Stimulated activated CD8-positive, alpha-beta memory T cell treated with anti-CD3 and anti-CD28 coated beads, Interleukin-2, amount 100 ng/mL, for 48 hours (primary cell): Measurements from ENCODE around the gene CELF2.

Experiments
- DNase-seq, 2 donors: peaks; one replicate each; pipeline ENCODE4 v3.0.0-alpha.2; 2020; ENCODE audit warnings: low read depth in 2 of 2

Gene CELF2

DNA sequence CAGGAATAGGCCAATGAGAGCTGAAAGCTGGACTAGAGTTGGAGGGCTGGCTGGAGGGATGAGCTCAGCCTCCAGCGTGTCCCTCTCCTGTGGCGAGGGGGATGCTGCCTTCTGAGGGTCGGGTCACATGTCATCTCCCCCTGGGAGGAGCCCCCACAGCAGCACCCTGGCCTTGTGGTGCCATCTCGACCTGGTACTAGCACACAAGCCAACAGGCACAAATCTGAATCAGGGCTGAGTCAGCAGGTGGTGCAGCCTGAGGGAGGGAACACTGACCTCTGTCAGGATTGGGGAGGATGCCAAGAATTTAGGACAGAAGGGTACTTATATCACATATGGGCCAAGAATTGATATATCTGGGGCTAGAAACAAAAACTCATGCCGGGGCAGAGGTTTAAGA is 280.4 kb downstream of the CELF2 start:
- DNase-seq = no peak

DNA sequence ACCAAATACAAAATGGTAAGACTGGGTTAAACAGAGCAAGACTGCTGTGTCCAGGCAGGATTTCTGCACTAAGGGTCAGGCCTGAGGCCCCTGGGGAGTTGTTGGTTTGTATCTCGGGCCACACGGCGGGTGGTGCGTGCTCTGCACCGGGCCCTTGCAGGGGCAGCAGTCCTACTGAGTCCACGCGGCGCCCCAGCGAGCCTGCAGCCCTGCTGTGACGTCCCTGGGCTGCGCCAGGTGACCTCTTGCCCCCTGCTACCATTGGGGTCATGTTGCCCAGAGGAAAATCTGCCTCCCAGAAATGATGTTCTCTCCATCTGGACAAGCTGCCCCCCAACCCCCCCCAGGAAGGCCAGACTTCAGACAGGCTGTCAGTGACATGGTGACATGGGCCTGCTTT is 281.5 kb downstream of the CELF2 start:
- no peak for DNase-seq

DNA sequence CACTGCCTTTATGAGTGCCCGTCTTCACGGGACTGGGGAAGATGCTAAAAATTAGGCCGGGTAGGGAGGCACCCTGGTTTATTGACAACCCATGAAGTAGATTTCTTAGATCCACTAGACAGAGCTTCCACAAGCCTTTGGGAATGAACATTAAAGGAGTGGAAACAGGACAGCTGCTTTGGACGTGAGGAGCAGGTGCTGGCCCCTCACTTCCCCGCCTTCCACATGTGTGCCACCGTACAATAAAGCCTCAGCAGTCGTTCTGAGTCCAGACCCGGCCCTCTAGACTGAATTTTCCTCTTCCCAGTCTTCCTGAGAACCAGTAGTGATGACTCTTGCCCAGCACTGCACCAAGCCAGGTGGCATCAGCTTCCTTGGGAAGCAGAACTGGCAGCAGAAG is 282.4 kb downstream of the CELF2 start:
- DNase-seq = no peak

DNA sequence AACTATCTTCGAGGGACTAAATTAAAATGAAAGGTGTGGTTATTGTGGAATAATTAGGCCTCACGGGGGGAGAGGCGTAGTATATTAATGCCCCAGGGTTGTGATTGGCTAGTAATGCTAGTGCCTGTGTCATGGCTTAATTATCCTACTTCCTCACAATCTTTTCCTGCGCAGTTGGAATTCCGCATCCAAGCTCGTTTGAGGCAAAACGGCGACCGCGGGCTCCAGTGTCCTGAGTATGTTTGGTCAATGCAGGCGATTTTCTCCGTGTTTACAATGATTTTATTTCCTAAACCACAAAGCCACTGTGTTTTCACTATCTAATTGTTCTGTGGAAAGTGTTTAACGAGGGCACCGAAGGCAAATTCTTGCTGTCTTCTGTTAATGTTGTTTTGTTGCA is 282.9 kb downstream of the CELF2 start:
- DNase-seq = no peak

DNA sequence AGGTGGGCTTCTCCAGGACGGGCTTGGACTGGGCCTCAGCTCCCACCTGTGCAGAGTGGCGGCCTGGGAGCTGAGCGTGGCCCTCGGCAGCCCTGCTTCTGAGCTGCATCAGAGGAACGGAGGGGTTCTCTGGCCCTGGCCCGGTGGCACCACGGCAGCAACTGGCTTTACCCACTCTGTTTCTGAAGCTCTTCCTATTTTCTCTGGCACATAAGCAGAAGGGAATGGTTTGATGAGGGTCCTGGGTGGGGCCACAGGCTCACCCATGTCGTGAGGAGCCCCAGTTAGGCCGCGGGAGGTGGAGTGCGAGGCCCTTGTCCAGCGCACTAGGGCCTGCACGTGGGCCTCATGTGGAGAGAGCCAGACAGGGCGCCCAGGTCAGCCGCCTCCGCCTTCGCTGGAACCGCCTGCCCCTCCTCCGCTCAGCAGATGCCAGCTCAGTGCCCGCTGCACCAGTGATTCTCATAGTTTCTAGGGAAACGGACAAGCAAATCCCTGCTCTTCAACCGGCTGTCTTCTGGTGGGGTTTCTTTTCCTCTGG is 284.0 kb downstream of the CELF2 start:
- no peak for DNase-seq

DNA sequence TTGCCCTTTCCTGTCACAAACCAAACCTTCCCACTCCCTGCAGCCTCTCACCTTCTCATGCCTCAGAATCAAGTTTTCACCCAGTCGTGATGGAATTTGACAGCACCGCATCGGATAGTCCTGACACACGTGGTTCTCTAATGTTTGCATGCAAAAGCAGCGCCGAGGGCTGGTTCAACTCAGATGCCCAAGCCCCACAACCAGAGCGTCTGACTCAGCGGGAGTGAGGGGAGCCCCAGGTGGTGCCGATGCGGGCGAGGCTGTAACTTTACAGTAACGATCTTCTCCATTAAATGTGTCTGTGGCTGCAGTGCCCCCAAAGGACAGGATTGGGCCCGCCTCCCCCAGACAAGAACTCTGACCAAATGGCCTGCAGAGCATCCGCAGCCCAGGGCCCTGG is 284.5 kb downstream of the CELF2 start:
- DNase-seq = no peak

DNA sequence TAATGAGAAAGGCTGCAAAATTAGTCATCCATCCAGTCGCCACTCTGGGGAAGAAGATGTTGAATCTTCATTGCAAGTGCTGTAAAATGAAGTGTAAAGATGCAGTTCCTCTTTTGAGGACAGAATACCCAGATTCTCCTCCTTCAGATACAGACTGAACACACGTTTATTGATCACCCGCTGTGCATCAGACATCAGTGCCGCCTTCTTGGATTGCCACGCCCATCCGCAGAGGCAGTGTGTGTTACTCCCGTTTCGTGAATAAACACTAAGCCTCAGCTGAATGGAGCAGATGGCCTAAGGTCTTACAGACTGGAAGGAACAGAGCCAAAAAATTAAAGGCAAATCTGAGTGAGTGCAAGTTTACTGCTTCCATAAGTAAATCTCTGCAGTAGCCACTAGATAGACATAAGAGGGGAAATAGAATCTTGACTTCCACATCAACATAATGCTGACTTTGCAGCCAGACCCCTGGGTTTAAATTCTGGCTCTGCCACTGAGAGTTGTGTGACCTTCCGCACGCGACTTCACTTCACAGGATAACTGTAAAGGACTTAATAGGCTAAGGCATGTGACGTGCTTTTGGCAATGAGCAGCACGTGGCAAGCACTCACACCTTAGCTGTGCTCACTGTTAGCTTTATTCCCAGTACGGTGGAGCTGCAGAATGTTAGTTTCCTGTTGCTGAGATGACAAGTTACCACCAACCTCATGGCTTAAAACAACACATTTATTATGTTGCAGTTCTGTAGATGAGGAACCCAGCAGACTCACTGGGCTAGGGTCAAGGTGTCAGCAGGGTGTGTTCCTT is 285.9 kb downstream of the CELF2 start:
- DNase-seq = no peak

DNA sequence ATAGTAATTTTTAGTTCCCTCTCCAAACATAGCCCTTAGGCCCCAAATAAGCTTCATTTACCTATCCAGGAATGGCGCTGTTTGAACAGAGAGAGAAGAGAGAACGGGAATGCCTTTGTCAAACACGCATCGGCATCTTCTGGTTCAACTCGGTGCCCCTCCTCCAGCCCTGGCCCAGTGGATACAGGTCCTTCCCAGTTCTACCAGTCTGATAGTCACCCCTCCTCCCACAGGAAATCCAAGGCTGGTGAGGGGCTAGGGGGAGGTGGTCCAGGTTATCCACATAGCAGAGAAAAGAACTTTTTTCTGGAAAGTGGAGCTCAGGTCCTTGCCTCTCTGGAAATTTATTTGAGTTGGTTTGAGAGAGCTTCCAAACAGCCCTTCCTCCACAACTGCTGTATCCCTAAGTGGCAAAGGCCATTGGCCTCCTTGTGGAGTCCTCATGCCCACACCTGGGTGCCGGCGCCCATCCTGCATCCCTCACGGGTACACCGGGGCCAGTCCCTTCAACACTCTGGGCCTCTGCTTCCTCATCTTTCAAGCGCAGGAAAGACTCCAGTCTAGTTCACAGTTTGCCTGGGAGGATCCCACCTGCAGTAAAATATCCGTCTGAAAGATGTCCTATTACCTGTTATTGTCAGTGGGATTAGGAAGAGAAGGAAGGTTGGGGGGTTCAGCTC is 287.4 kb downstream of the CELF2 start:
- DNase-seq = no peak

DNA sequence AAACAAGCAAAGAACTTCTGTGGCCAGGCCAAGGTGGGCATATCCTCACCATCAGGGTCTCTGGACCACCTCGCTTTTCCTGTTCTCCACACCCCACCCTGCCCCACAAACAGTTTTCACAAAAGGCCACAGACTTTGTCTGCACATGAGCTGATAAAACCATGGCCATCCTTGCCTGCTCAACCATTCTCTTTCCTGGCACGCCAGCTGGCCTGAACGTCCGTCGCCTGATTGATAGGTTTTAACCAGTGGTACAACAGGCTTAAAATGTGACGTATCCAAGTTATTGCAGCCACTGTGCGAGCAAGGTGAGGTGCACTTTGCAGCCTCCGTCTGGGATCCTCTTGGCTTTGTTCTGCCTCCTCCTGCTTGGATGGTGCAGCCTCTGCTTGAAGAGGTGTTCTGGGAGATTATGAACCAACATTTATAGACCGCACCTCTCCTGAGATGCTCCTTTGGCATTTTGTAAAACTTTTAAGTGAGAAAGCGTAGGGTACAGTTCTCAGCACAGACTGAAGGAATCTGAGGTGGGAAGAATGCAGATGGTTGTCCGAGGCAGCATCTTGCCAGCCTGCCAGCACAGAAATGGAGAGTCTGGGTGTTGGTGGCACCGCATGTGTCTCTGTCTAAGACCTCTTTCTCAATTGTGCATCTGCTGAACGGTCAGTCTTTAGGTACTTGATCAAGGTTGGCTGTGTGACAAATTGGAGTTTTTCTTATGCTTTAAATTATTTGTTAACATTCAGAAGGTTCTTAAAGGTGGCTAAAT is 288.3 kb downstream of the CELF2 start:
- DNase-seq = no peak

DNA sequence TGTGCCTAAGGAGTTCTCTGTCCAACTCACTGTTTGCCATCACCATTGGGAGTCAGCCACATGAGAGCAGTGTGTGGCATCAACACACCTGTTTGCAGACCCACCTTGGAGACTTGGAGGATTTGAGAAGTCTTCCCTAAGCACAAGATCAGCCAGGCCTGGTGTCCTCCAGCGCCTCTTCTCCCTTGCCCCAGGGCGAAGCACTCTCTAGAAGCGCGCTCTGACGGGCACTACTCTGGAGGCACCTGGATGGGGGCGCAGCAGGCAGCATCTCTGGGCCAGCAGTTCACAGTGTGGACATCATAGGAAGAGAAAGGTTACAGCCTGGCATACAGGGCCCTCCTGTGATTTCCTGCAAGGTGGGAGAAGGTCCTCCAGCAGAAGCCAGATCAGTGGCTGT is 289.3 kb downstream of the CELF2 start:
- no peak for DNase-seq

DNA sequence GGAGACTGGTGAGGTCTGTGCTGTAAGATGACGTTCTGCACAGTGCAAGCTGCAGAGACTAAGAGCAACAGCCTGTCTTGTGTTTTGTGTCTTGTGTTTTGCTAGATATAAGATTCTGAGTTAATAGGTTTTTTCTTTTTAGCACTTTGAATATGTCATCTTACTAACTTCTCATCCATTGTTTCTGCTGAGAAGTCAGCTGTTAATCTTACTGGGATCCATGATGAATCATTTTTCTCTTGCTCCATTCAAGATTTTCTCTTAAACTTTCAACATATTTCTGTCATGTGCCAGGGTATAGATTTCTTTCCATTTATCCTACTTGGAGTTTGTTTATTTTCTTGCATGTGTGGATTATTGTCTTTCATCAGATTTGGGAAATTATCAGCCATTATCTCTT is 290.3 kb downstream of the CELF2 start:
- DNase-seq = no peak

DNA sequence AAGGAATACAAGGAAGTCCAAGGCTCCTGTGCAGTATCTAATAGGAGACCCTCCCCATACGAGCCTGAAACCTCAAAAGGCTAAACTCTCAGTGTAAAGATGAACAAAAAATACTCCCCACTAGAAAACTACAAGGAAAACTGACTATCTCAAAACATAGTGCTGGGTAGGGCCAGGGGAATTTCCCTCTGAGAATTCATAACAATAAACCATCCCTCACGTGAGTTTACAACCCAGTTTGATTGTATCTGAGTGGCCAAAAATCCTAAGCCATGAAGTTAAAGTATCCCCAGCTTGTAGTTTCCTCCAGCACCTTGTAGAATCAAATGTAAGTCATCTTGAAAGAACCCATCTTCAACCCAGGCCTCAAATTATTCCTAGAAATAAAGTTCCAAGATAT is 293.4 kb downstream of the CELF2 start:
- DNase-seq = no peak

DNA sequence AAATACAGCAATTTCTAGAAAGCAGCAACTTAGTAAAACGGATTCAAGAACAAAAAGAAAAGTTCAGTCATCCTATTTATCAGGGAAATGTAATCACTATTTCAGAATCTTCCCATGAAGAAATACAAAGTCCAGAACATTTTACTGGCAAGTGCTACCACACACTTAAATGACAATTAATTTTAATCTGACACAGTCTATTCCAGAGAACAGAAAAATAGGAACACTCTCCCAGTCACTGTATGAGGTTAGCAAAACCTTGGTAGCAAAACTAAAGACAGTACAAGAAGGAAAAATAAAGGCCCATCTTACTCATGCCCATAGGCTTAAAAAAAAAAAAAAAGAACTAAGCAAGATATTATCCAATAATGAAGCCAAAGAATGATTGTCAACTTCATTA is 295.8 kb downstream of the CELF2 start:
- no peak for DNase-seq

DNA sequence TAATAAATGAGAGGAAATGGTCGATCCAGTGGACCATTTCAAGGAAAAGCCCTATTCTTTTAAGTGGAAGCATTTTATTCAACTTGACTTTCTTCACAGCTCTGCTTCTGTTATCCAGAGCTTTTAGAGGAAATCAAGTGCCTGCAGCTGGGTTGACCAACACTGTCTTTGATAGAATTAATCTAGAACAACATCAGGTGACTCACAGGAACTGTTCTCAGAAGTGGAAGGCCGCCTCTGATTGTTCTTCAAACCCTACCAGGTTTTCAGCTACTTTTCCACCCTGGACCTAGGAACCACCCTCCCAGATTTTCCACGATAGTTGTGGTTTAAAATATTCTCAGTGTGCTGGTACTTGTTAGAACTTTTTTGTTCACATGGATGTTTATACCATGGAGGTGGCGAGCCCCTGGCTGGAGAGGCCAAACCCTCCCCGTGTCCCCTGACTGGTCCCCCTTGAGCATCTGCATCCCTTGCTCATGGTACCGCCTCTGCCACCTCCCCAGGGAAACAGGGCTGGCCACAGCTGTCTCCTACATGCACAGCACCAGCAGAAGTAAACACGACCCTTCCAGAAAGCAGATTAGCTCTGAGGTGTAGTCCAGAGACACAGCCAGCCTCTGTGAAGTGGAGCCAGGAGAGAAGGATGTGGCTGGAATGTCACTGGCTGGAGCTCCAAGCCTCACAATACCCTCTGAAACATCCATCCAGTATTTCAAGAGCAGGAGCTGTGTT is 300.4 kb downstream of the CELF2 start:
- DNase-seq = no peak

DNA sequence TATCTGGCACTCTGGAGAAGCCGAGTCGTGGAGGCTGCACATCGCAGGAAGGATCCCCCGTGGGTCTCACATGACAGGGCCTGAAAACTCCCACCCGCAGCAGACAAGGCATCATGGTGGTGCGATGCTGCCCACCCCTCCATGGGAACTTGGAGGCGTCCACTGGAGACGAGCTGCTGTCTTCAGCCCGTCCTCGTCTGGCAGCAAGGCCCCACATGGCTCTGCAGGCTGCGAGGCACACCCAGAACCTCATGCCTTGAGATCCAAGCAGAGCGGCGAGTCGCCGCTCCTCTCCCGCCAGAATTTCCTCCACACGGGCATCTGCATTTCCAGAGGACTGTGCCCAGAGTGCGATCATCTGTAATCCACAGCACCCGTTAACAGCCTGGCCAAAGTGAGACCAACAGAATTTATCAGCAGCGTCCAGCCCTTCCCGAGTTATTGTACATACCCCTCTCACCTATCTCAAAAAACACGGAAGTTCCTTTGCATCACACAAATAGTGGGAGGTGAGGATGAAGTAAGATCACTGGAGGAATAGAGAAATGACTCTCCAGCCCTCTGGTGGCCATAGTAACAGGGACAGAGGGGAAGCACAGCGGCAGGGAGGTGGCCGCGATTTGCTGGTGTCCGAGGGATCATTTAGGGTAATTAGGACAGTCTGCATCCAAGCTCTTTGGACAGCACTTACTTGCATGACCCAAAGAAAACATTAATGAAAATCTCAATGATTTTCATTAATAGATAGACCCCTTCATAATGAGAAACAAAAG is 301.3 kb downstream of the CELF2 start:
- DNase-seq = no peak

DNA sequence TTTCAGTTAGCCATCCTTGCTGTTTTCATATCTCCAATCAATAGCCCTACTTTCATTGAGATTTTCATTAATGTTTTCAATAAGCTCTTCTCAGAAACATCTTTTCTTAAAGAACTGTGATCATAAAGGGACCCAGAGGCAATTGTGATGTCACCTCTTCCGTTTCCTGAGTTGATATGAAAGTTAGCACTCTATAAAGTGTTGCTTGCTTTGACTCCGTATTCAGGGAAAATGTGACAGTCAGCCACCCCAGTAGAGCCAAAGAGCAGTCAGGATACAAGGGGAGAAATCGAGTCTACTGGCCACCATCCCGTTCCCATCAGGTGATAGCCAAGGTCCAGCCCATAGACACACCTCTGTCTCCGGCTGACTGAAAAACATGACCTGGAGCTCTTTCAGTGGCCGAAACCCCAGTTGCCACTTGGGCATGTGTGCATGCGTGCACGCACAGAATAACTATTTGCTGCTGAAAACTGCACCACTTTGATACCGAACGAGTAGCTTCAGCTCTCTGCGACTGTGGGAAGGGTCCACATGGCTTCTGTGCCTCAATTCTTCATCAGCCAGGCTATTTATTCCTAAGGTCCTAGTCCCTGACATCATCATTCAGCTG is 302.4 kb downstream of the CELF2 start:
- DNase-seq = no peak

DNA sequence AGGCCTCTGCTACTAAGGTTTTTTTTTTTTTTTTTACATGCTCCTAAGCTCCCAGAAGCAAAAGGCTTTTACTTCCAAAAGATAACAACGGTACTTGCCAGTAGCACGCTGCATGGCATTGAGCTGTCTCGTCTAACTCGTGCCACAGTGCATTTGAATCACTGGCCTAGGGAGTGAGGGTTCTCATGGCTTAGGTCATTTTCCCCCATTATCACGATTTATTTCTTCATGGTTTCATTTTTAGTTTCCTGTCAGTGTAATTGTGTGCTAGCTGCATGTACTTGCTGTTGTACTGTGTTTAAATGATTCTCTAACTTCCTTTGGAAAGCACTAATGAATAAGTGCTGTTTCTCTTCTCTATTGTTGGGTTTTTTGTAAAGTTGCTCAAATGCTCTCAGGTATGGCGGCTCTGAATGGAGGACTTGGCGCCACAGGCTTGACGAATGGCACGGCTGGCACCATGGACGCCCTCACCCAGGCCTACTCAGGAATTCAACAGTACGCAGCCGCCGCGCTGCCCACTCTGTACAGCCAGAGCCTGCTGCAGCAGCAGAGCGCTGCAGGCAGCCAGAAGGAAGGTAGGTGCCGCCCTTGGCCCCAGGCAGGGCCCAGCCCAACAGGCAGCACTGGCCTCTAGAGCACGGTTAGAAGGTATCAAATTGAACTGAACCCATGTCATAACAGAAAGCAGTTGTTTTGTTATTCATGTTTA is 303.3 kb downstream of the CELF2 start:
- no peak for DNase-seq

DNA sequence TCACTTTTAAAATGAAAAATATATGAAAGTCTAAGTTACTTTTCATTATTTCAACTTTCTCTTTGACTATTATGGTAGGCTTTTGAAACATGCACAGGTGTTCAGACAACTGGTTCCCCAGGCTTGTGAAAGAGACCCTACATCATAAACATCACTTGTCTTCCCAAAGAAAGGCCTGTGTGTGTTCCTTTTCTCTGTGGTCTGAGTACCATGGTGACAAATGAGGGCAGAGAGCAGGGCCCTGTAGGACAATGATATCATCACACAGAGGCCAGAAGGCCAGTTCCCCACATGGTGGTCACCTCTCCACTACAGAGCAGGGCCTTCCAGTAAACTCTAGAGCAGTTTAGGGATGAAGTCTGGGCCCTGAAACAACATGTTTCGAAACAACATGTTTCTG is 305.0 kb downstream of the CELF2 start:
- no peak for DNase-seq

DNA sequence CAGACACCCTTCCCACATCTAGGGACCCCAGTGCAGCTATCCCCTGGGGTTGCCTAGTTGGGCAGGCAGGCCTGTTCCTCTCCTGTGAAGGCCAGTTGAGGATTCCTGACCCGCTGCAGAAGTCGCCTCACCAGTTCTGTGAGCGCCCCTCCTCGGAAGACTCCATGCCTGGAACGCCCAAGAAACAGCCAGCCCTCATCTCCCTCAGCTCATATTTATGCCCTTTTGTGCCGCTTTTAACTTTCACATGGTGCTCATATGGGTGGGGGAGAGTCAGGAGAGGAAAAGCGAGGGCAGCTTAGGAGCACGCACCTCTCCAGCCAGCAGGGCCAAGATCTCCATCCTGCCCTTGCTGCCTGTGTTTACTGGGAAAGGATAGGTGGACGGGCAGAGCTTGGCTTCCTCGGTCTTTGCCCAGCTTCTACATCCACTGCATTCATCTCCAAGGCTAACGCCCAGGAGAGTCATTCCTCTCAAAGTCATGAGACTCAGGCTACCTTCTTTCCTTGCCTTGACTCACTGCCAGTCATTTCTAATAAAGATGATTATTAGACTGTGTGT is 307.2 kb downstream of the CELF2 start:
- no peak for DNase-seq

DNA sequence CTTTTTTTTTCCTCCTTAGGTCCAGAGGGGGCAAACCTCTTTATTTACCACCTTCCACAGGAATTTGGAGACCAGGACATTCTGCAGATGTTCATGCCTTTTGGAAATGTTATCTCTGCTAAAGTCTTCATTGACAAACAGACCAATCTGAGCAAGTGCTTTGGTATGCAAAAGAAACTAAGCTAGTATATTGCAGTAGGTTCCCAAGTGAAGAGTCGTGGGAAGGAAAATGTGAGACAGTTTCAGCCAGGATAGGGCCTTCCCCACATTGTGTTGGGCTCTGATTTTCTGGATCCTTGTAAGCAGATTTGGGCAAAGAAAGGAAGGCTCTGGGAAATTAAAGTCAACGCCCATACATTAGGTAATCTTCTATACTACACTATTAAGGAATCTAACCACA is 308.1 kb downstream of the CELF2 start:
- DNase-seq = no peak
